GM12878 (cell line): ENCODE data around the gene TMEM253. TPM values are rescaled to one million over a fixed set of nuclear protein-coding genes. Genes with fewer than 3 reads are reported as not detected.

Experiments
- ATF2 ChIP-seq: IDR thresholded peaks from 2 replicates; pipeline ENCODE4 v1.6.1; 2012; ENCODE audit warnings: low read length, inconsistent platforms
- FOXM1 ChIP-seq: IDR thresholded peaks from 2 replicates; pipeline ENCODE4 v1.6.1; 2012; ENCODE audit warnings: low read depth, mild to moderate bottlenecking, inconsistent platforms, low read length, moderate library complexity
- PAX8 ChIP-seq: fragments of 450-650 bp; IDR thresholded peaks from 2 replicates; pipeline ENCODE4 v1.6.1; 2017; ENCODE audit warnings: mild to moderate bottlenecking, moderate library complexity
- RAD21 ChIP-seq: IDR thresholded peaks from 2 replicates; pipeline ENCODE4 v1.6.1; 2011; ENCODE audit warnings: mild to moderate bottlenecking, low read depth, low read length, moderate library complexity; ENCODE audit not compliant: insufficient read depth
- polyA plus RNA-seq, 11 experiments: library from polyadenylated mRNA; depleted of rRNA in 4 of 11; unstranded in 6 of 11; stranded (reverse) in 5 of 11; fragments of >200 nt; fragmentation: Nextera tagmentation in 4 of 11; fragmentation: Illumina TruSeq in 1 of 11; extraction: Ambion mirVana in 4 of 11; extraction: Trizol in 1 of 11; gene quantifications; 1 replicate in 1 of 11; 2 replicates in 10 of 11; pipeline versions ENCODE4 v1.2.1 to v1.2.3, GENCODE V29; 2011 to 2016; ENCODE audit warnings: inconsistent platforms in 2 of 11, missing spikeins in 2 of 11, low read depth in 1 of 11
- total RNA-seq, 4 experiments: library from RNA; depleted of rRNA in 3 of 4; stranded (reverse); fragments of >200 nt in 3 of 4; fragmentation: Illumina TruSeq in 1 of 4; extraction: Trizol in 1 of 4; gene quantifications; 2 replicates each; pipeline versions ENCODE4 v1.2.1 to v1.2.3, GENCODE V29; 2013 to 2021
- TF ChIP-seq, protein P1 (sequence below): fragments of 450-650 bp; IDR thresholded peaks from 2 replicates; pipeline ENCODE4 v1.6.1; 2017; ENCODE audit warnings: mild to moderate bottlenecking, moderate library complexity
- TF ChIP-seq, protein P2 (sequence below): fragments of 450-650 bp; IDR thresholded peaks from 2 replicates; pipeline ENCODE4 v1.6.1; 2017; ENCODE audit warnings: low read depth, mild to moderate bottlenecking, moderate library complexity

Gene TMEM253
- total and polyA plus RNA-seq, 10 of the 15 experiments (the other 5 are each of a cell fraction or from before 2014, with no cell fraction given), result 0.11 to 0.48 TPM; not detected in 8

DNA sequence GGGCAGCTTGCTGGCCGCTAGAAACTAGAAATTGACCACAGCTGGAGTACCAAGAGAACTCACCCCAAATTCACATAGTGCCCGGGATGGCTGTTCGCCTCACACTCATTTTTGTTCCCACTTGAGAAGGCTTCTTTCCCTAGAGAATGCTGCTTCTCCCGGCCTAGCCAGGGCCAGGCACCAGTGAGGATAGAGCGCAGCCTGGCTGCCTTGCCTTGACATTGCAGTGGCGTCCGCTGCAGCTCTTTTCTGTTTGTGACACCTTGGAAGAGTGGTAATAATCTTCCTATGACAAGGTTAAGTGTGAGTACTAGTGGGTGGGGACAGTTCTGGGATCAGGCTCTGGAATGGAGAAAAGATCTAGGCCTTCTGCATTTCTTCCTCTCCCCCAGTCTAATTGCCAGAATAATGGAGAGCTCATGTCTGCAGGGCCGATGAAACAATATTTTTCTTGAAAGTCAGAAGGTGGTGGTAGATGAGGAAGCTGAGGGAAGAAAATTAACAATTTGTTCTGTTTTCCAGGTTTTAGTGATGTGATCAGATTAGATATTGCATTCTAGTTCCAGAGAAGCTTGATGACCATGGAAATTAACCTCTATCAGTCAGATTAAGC, 3.7 kb downstream of the TMEM253 start (continued):
- TF ChIP-seq, protein P1, sequence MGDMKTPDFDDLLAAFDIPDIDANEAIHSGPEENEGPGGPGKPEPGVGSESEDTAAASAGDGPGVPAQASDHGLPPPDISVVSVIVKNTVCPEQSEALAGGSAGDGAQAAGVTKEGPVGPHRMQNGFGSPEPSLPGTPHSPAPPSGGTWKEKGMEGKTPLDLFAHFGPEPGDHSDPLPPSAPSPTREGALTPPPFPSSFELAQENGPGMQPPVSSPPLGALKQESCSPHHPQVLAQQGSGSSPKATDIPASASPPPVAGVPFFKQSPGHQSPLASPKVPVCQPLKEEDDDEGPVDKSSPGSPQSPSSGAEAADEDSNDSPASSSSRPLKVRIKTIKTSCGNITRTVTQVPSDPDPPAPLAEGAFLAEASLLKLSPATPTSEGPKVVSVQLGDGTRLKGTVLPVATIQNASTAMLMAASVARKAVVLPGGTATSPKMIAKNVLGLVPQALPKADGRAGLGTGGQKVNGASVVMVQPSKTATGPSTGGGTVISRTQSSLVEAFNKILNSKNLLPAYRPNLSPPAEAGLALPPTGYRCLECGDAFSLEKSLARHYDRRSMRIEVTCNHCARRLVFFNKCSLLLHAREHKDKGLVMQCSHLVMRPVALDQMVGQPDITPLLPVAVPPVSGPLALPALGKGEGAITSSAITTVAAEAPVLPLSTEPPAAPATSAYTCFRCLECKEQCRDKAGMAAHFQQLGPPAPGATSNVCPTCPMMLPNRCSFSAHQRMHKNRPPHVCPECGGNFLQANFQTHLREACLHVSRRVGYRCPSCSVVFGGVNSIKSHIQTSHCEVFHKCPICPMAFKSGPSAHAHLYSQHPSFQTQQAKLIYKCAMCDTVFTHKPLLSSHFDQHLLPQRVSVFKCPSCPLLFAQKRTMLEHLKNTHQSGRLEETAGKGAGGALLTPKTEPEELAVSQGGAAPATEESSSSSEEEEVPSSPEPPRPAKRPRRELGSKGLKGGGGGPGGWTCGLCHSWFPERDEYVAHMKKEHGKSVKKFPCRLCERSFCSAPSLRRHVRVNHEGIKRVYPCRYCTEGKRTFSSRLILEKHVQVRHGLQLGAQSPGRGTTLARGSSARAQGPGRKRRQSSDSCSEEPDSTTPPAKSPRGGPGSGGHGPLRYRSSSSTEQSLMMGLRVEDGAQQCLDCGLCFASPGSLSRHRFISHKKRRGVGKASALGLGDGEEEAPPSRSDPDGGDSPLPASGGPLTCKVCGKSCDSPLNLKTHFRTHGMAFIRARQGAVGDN, result 0 out of 2 replicates have a peak, but pooled peaks have one; percentile 21
- TF ChIP-seq RAD21 (peak; percentile 81), FOXM1 (no peak), ATF2 (no peak), PAX8 (no peak)
- TF ChIP-seq, protein P2, sequence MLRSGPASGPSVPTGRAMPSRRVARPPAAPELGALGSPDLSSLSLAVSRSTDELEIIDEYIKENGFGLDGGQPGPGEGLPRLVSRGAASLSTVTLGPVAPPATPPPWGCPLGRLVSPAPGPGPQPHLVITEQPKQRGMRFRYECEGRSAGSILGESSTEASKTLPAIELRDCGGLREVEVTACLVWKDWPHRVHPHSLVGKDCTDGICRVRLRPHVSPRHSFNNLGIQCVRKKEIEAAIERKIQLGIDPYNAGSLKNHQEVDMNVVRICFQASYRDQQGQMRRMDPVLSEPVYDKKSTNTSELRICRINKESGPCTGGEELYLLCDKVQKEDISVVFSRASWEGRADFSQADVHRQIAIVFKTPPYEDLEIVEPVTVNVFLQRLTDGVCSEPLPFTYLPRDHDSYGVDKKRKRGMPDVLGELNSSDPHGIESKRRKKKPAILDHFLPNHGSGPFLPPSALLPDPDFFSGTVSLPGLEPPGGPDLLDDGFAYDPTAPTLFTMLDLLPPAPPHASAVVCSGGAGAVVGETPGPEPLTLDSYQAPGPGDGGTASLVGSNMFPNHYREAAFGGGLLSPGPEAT, result no peak; the same call in 1 of the 2 replicates
